ENCODE data around the gene MAP3K9.
"Not testable (repeated sequence)": the region's sequence is repeated elsewhere in the genome, so short reads cannot be mapped to it uniquely, and the experiment has no call there.

MAP3K9 gene

DNA sequence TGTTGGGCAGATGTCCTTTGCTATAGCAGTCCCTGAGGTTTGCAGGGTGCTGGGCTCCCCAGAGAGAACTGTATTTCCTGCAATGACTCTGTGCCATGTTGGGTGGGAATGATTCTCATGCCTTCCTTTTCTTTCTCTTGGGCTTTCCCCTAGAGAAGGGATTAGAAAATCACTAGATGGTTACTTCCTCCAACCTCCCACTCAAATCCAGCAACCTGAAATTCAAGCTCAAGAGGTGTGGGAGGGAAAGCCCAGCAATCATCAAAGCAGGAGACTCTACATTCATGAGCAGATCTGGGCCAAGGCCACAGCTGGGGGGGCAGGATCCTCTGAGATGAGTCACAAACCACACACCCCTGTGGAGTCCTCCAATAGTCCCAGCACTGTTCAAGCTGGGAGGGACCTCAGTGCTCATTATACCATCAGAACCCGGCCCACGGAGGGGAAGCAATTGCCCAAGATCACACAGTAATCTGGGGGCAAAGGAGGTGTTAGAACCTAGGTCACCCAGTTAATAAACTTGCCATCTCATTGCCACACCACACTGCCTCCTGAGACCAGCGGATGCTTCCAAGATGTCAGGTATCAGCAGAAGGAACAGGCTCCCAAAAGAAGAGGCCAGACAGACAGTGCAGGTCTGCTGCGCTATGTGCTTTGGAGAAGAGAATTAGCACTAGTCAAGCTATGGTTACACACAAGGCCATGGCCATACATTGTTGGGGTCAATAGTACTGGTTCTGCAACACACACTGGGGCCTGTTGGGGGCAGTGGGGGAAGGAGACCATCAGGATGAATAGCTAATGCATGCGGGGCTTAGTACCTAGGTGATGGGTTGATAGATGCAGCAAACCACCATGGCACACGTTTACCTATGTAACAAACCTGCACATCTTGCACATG lies 101.9 kb downstream of the MAP3K9 start:
- in situ Hi-C loops (cut with MboI; ENCODE audit: low pct_unique_long_range_greater_than_20kb, low sequenced_read_pairs) = no loop called here
- peak; percentile 53 for DNase-seq

DNA sequence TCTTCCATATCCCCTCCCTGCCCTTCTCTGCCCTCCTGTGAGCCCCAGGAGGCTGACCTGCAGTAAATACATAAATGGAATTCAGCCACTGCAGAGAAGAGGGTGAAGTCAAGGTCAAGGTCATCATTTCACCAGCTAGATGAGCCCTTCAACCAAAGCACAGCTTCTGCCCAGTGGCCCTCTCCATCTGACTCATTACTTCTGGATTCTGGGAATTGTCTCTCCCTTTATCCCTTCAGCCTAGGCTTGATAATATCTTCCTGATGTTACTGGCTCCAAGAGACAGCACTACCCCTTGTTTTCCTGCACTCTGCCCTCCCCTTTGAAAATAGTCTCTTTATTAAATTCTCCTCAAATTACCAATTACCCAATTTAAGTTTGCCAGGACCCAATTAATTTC lies 103.1 kb downstream of the MAP3K9 start:
- in situ Hi-C loops (cut with MboI; ENCODE audit: low pct_unique_long_range_greater_than_20kb, low sequenced_read_pairs) = no loop called here
- DNase-seq = no peak

DNA sequence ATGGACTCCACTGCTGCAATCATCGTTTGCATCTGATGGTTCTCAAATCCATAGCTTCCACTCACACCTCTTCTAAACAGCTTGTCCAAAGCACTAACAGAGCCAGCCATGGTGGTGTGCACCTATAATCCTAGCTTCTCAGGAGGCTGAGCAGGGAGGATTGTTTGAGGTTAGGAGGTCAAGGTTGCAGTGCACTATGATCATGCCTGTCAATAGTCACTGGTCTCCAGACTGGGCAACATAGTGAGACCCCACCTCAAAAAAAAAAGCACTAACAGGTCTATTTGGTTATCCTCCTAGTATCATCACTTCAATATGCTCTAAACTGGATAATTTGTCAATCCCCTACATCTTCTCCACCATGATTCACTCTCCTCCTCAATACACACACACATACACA lies 104.4 kb downstream of the MAP3K9 start:
- in situ Hi-C loops (cut with MboI; ENCODE audit: low pct_unique_long_range_greater_than_20kb, low sequenced_read_pairs) = no loop called here
- no peak for DNase-seq

DNA sequence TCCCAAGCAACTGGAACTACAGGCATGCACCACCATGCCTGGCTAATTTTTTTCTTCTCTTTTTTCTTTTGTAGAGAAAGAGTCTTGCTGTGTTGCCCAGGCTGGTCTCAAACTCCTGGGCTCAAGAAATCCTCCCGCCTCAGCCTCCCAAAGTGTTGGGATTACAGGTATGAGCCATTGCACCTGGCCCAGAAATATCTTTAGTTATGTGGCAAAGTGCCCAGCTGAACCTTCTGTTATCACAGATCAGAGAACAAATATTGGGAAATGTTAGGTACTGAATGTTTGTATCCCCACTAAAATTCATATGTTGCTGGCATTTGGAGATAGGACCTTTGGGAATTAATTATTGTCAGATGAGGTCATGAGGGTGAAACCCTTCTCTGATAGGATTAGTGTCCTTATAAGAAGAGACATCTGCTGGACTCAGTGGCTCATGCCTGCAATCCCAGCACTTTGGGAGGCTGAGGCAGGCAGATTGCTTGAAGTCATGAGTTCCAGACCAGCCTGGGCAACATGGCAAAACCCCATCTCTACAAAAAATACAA lies 105.6 kb downstream of the MAP3K9 start:
- in situ Hi-C loops (cut with MboI; ENCODE audit: low pct_unique_long_range_greater_than_20kb, low sequenced_read_pairs); DNase-seq: not testable (repeated sequence)

DNA sequence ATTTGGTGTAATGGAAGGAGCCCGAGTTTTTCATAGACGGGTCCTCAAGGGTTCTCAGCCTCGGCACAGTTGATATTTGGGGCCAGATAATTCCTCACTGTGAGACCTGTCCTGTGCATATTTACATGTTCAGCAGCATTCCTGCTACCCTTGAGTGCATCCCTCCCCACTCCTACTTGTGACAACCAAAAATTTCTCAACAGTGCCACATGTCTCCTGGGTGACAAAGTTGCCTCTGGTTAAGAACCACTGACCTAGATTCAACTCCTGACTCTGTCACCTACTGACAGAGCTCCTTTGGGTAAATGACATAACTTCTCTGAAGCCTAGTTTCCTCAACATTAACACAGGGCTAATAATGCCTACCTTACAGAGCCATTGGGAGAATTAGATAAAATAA lies 107.2 kb downstream of the MAP3K9 start:
- in situ Hi-C loops (cut with MboI; ENCODE audit: low pct_unique_long_range_greater_than_20kb, low sequenced_read_pairs) = no loop called here
- no peak for DNase-seq

DNA sequence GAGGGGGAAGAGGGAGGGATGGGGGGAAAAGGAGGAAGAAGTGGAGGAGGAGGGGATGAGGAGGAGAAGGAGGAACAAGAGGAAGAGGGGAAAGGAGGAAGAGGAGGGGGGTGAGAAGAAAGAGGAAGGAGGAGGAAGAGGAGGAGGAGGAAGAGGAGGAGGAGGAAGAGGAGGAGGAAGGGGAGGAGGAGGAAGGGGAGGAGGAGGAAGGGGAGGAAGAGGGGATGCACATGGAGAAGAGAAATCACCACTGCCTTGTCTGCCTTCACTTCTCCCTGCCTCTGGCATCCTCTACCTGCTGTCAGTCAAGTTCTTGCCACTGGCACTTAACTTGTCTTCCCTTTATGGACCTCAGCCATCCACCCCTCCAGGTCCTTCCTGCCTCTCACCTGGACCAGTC lies 107.7 kb downstream of the MAP3K9 start:
- no peak for DNase-seq
- in situ Hi-C loops (cut with MboI; ENCODE audit: low pct_unique_long_range_greater_than_20kb, low sequenced_read_pairs) = no loop called here

DNA sequence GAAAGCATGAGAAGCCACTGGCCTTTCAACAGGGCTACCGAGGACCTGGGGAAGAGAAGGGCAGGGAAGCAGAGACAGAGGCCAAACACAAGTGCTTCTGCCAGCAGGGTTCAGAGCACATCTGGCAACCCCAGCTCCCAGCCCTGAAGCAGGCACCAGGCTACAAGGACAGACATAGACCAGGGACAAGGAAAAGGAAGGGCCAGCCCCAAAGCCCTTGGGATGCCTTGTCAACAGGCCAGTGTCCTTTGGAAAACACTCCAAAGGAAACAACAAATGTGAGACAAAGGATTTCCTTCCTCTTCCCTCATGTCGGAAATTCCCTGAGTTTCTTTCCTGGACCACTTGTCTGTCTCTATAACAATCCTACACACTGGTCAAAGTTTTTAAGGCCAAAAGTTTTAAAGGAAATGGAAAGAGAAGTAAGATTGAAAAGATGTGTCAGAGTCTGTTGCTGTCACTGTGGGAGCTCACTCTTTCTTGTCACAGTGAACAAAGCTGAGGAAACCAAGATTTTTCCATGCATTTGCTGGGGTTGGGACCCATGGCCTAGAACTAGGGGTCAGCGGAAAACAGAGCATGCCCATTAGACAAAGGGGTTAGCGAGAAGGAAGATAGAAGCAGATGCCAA lies 108.2 kb downstream of the MAP3K9 start:
- DNase-seq = no peak
- in situ Hi-C loops (cut with MboI; ENCODE audit: low pct_unique_long_range_greater_than_20kb, low sequenced_read_pairs) = no loop called here

DNA sequence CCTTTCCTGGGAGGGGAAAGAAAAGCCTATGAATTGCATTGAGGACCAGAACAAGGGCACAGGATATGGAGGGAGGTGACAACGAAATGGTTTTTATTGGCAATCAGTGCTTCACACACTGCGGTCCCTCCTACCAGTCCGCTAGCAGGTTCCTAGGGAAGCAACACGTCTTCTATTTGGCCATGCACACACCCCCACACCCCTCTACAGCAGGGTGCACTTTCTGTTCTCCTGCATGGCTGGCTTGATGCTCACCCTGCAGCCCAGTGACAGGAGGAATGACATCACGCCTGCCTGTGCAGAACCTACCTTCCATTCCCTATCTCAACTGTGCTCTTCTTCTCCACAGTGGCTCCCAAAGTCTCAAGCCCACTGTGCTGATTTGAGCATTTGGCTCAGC lies 109.7 kb downstream of the MAP3K9 start:
- in situ Hi-C loops (cut with MboI; ENCODE audit: low pct_unique_long_range_greater_than_20kb, low sequenced_read_pairs) = no loop called here
- DNase-seq = no peak

DNA sequence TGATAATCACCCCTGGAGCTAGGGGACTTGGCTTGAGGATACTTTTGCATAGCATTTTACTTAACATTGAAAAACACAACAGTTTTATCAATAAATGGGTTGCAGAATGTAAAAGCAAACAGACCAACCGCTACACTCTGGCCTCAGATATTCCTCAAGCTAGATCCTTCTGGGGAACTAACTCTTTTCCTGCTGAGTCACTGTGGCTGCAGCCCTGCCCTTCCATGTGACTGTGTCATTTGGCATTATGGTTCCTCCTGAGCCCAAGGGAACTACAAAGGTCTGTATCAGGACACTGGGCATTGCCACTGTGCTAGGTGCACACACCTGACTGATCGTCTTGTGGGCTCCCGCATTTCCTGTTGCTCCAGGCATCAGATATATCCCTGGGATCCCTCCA lies 111.0 kb downstream of the MAP3K9 start:
- in situ Hi-C loops (cut with MboI; ENCODE audit: low pct_unique_long_range_greater_than_20kb, low sequenced_read_pairs) = no loop called here
- DNase-seq = peak; percentile 54

DNA sequence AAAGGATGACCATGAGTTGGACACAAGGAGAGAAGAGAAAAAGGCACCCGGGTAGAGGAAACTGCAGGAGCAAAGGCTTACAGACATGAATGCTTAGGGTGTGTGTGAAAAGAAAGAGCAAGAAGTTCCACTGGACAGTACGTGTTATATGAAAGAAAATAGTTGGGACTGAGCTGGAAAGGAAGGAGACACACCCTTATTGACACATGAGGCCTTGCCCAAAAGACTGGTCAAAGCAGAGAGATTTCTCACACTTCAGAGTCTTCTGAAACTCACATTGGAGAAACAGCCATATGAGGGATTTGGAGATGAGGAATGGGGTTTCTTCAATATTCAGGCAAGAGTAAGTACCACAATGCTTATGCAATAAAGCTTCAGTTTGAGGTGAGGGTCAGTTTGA lies 111.6 kb downstream of the MAP3K9 start:
- no peak for DNase-seq
- in situ Hi-C loops (cut with MboI; ENCODE audit: low pct_unique_long_range_greater_than_20kb, low sequenced_read_pairs) = no loop called here

DNA sequence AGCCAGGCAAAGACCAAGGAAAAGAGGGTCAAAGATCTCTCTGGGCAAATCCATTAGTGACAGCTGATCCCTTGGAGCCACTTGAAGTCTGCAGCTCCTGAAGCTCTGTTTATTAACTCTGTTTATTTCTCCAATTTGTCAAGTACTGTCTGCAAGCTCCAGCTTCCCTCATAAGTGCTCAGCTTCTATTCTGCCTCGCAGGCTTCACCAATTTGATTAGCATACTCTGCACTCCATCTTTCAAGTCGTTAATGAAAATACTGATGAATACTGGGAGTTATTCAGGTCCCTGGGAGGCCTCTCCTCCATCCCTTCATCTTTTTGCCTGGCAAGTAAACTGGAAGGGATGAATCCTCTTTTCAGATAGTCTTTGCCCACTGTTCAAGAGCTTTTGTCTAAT lies 113.3 kb downstream of the MAP3K9 start:
- DNase-seq = no peak
- in situ Hi-C loops (cut with MboI; ENCODE audit: low pct_unique_long_range_greater_than_20kb, low sequenced_read_pairs) = no loop called here

DNA sequence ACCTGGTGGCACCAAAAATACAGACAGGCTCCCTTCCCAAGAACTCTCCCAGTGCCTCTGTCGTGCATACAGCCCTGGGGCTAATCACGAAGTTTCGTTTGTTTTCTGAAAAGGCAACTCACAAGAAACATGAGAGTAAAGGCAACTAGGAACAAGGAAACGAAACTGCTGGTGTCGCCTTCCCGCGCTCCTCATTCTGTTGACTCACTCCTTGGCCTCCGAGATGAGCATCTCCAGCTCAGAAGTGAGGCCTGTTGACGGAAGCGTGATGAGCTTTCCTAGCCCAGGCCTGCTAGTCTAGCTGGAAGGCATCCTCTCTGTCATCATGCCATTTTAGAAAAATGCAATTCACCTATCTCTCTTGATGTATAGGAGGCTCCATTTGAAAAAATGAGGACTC lies 117.1 kb downstream of the MAP3K9 start:
- no peak for DNase-seq
- in situ Hi-C loops (cut with MboI; ENCODE audit: low pct_unique_long_range_greater_than_20kb, low sequenced_read_pairs) = no loop called here

DNA sequence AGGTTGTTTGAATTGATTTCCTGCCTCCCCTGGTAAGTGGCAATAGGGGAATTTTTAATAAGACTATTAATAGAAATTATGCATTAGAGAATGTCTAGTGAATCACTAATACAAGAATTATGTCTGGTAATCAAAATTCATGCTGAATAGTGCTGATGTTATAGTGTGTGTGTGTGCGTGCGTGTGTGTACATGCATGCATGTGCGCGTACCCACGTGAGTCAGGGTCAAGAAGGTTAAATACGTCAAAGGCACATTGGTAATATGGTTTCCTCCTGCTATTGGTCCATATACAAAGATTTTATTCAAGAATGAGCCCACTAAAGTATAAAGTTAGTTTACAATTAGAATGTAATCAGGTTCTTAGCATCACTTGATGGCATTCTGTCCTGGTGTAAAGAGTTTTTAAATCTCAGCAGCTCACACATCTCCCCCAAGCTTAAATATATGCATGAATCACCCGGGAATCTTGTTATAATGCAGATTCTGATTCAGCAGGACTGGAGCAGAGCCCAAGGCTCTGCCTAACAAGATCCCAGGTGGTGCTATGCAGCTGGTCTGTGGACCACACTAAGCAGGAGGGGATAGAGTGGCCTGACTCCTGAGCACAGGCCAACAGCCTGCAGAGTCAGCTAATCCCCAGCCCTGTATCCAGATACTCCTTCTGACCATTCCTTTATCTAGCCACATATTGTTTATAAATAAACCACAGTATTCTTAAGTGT lies 123.7 kb downstream of the MAP3K9 start:
- in situ Hi-C loops (cut with MboI; ENCODE audit: low pct_unique_long_range_greater_than_20kb, low sequenced_read_pairs) = no loop called here
- DNase-seq = no peak

DNA sequence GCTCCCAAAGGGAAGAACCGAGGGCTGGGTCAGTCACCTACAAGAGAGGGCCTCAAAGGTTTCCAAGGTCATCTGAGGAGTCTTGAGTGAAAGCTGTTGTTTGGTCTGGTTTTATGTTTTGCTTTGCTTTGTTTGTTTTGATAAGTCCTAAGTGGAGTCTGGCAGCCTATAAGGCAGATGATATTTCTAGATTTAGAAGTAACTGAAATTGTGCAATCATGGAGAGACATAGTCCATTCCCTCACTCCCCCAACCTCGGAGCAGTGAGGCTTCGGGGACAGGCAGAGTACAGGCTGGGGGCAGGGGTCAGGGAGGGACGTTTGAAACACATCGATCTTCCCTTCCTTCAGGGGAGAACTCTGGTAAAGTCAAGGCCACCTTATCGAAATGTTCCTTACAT lies 125.3 kb downstream of the MAP3K9 start:
- in situ Hi-C loops (cut with MboI; ENCODE audit: low pct_unique_long_range_greater_than_20kb, low sequenced_read_pairs) = no loop called here

DNA sequence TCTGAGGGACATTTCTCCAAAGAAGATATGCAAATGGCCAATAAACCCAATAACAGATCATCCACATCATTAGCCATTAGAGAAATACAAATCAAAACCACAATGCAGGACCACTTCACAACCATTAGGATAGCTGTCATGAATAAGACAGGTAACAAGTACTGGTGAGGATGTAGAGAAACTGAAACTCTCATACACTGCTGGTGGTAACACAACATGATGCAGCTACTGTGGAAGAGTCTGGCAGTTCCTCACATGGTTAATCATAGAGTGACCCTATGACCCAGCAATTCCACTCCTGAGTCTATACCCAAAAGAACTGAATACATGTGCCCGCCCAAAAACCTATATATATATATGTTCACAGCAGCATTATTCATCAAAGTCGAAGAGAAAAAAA lies 128.6 kb downstream of the MAP3K9 start:
- in situ Hi-C loops (cut with MboI; ENCODE audit: low pct_unique_long_range_greater_than_20kb, low sequenced_read_pairs) = no loop called here
- no peak for DNase-seq

More for the DNA sequence above, 125.3 kb downstream of the MAP3K9 start:
- DNase-seq = no peak

DNA sequence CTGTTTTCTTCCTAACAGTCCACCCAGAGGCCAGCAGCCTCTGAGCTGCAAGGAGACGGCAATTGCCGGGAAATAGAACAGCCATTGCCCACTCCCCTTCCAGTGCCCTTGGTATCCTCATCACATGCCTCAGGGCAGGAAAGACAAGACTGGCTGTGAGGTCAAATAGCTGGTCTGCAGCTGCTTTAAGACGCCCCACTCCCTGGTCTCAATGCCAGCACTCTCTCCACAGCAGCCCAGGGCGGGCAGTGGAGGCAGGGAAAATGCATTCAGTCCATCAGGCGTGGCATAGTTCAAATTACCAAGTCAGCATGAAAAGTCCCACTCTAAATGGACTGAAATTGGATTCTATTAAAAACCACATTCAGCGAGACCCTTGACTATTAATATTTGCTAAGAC lies 132.0 kb downstream of the MAP3K9 start:
- in situ Hi-C loops (cut with MboI; ENCODE audit: low pct_unique_long_range_greater_than_20kb, low sequenced_read_pairs) = no loop called here
- no peak for DNase-seq
